Measurements from ENCODE around the gene IFI6.

The IFI6 gene

GRCh38 chr1:27662707-27663393, 9.1 kb downstream of the IFI6 start:
- no peak overlapping the region for H3K4me3 ChIP-seq (ENCODE audit: insufficient read length, low read depth)
- peaks cover 9% of the 10 kb centered on the region for H3K27me3 ChIP-seq (ENCODE audit: insufficient read depth, insufficient read length)
- DNase-seq (ENCODE audit: low read depth, low spot score): peak; percentile 92
- peaks cover 26% of the 10 kb centered on the region for H3K4me1 ChIP-seq (ENCODE audit: insufficient read depth, insufficient read length)
- H3K36me3 ChIP-seq (ENCODE audit: insufficient read depth, insufficient read length, low read length): no peaks in the 10 kb centered on the region
- H3K9me3 ChIP-seq (ENCODE audit: insufficient read depth, low read length): no peaks in the 10 kb centered on the region
- TF ChIP-seq SUZ12 (IDR thresholded peaks at IDR 0.05; ENCODE audit: extremely low read depth, insufficient read depth, insufficient read length) (no peak), ZNF274 (IDR thresholded peaks at IDR 0.05; ENCODE audit: low read depth, low read length) (no peak), YY1 (IDR thresholded peaks at IDR 0.05; ENCODE audit: insufficient read depth, insufficient read length) (no peak)
- H3K9ac ChIP-seq (ENCODE audit: insufficient read length, low read depth): peak overlapping the region; percentile 39

- H3K27me3 ChIP-seq (ENCODE audit: insufficient read depth, insufficient read length): peaks cover 9% of the 10 kb centered on the region
- H3K9me3 ChIP-seq (ENCODE audit: insufficient read depth, low read length): no peaks in the 10 kb centered on the region
- no peak overlapping the region for H3K4me3 ChIP-seq (ENCODE audit: insufficient read length, low read depth)
- DNase-seq (ENCODE audit: low read depth, low spot score): no peak
- peak overlapping the region; percentile 39 for H3K9ac ChIP-seq (ENCODE audit: insufficient read length, low read depth)
- TF ChIP-seq ZNF274 (IDR thresholded peaks at IDR 0.05; ENCODE audit: low read depth, low read length) (no peak), YY1 (IDR thresholded peaks at IDR 0.05; ENCODE audit: insufficient read depth, insufficient read length) (no peak), SUZ12 (IDR thresholded peaks at IDR 0.05; ENCODE audit: extremely low read depth, insufficient read depth, insufficient read length) (no peak)
- H3K4me1 ChIP-seq (ENCODE audit: insufficient read depth, insufficient read length): peaks cover 22% of the 10 kb centered on the region
- H3K36me3 ChIP-seq (ENCODE audit: insufficient read depth, insufficient read length, low read length): no peaks in the 10 kb centered on the region
These were observed 9.7 kb downstream of the IFI6 start for GRCh38 chr1:27662261-27662660.

DNA sequence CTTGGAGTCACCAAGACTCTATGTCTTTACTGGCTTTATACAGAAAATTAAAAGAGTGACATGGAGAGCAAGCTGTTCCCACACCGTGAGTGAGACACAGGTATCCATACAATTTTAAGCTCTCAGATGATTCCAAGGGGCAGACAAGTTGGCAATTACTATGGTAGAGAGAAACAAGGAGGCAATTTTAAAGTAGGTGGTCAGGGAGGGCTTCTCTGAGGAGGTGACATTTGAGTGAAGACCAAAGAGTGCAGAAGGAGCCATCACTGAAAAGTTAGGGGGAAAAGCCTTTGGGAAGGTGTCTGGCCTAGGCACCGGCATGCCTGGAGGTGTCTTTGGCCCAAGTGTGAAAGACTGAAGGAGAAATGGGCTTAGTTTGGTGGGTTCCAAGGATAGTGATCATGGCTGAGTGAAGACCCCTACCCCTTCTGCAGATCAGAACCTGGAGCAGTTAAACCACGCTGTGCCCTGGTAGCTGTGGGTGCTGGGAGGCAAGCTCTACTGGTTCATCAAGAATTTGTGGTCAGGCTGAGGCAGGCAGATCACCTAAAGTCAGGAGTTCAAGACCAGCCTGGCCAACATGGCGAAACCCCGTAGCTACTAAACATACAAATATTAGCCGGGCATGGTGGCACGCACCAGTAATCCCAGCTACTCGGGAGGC, 10.4 kb downstream of the IFI6 start:
- Histone ChIP-seq H3K9ac (ENCODE audit: insufficient read length, low read depth) (no peak overlapping the region), H3K4me3 (ENCODE audit: insufficient read length, low read depth) (no peak overlapping the region), H3K36me3 (ENCODE audit: insufficient read depth, insufficient read length, low read length) (no peaks in the 10 kb centered on the region), H3K4me1 (ENCODE audit: insufficient read depth, insufficient read length) (peaks cover 18% of the 10 kb centered on the region), H3K9me3 (ENCODE audit: insufficient read depth, low read length) (no peaks in the 10 kb centered on the region), H3K27me3 (ENCODE audit: insufficient read depth, insufficient read length) (peaks cover 9% of the 10 kb centered on the region)
- TF ChIP-seq SUZ12 (IDR thresholded peaks at IDR 0.05; ENCODE audit: extremely low read depth, insufficient read depth, insufficient read length) (no peak), YY1 (IDR thresholded peaks at IDR 0.05; ENCODE audit: insufficient read depth, insufficient read length) (no peak), ZNF274 (IDR thresholded peaks at IDR 0.05; ENCODE audit: low read depth, low read length) (no peak)
- DNase-seq (ENCODE audit: low read depth, low spot score): no peak

- H3K9me3 ChIP-seq (ENCODE audit: insufficient read depth, low read length): no peaks in the 10 kb centered on the region
- peaks cover 25% of the 10 kb centered on the region for H3K4me1 ChIP-seq (ENCODE audit: insufficient read depth, insufficient read length)
- peaks cover 9% of the 10 kb centered on the region for H3K27me3 ChIP-seq (ENCODE audit: insufficient read depth, insufficient read length)
- DNase-seq (ENCODE audit: low read depth, low spot score): no peak
- TF ChIP-seq ZNF274 (IDR thresholded peaks at IDR 0.05; ENCODE audit: low read depth, low read length) (no peak), YY1 (IDR thresholded peaks at IDR 0.05; ENCODE audit: insufficient read depth, insufficient read length) (no peak), SUZ12 (IDR thresholded peaks at IDR 0.05; ENCODE audit: extremely low read depth, insufficient read depth, insufficient read length) (no peak)
- no peak overlapping the region for H3K4me3 ChIP-seq (ENCODE audit: insufficient read length, low read depth)
- no peaks in the 10 kb centered on the region for H3K36me3 ChIP-seq (ENCODE audit: insufficient read depth, insufficient read length, low read length)
- no peak overlapping the region for H3K9ac ChIP-seq (ENCODE audit: insufficient read length, low read depth)
These were observed 11.6 kb downstream of the IFI6 start for GRCh38 chr1:27660300-27660835.

DNA sequence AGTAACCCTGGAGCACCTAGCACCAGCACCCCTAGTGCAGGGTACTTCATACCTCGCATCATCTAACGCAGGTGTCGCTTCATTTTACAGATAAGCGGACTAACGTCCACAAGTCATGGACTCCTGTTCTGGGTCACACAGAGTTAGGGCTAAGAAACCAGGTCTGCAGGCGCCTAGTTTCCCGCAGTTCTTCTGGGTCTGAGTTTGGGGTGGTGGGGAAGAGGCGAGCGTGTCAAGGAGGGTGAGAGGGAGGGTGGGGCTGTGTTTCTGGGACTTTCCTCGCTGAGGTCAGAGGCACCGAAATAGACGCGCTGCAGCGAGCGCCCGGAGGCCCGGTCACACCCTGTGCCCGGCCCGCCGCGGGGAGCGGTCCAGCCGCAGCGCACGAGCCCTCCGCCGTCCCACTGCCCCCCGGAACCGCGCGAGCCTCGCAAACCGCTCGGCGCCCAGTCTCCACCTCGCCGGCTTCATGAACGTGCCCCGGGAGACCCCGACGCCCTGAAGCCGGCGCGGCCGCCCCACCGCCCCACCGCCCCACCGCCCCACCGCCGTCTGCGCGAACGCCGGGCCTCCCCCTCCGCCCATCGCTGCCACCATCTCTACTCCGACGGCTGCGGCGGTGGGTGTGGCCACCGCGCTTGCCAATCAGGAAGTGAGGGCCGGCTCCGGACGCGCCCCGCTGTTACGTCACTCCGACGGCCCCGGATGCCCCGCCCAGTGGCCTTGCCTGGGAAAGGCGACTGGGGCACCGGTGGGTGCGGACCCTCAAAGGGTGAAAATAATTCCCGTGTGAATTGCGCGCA, 12.3 kb downstream of the IFI6 start:
- TF ChIP-seq SUZ12 (IDR thresholded peaks at IDR 0.05; ENCODE audit: extremely low read depth, insufficient read depth, insufficient read length) (no peak), YY1 (IDR thresholded peaks at IDR 0.05; ENCODE audit: insufficient read depth, insufficient read length) (no peak), ZNF274 (IDR thresholded peaks at IDR 0.05; ENCODE audit: low read depth, low read length) (no peak)
- Histone ChIP-seq H3K27me3 (ENCODE audit: insufficient read depth, insufficient read length) (peaks cover 9% of the 10 kb centered on the region), H3K4me3 (ENCODE audit: insufficient read length, low read depth) (peak overlapping the region; percentile 71), H3K36me3 (ENCODE audit: insufficient read depth, insufficient read length, low read length) (no peaks in the 10 kb centered on the region), H3K4me1 (ENCODE audit: insufficient read depth, insufficient read length) (peaks cover 29% of the 10 kb centered on the region), H3K9ac (ENCODE audit: insufficient read length, low read depth) (peak overlapping the region; percentile 89), H3K9me3 (ENCODE audit: insufficient read depth, low read length) (no peaks in the 10 kb centered on the region)
- no peak for DNase-seq (ENCODE audit: low read depth, low spot score)

DNA sequence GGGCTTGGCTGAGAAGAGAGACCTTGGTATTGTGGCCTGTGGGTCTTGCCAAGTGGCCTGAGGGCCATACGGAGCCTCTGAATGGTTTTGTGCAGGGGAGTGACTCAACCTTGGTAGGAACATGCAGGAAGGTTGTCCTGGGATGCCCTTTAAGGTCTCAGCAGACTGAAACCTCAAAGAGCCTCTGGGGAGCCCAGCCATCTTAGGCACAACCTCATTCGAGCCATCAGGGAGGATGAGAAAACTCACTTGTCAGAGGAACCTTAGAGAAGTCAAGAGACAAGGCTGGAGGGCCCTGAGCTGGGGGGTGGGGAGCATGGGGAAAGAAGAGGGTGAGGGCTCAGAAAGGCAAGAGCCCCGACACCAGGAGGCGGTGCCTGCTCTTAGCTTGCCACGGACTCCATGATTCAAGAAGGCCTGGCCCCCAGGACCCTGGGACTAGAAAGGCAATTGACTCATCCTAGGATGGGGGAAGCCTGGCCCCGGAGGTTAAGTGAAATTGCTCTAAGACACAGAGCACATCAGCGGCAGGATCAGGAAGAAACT, 13.0 kb downstream of the IFI6 start:
- H3K9me3 ChIP-seq (ENCODE audit: insufficient read depth, low read length): no peaks in the 10 kb centered on the region
- peaks cover 29% of the 10 kb centered on the region for H3K4me1 ChIP-seq (ENCODE audit: insufficient read depth, insufficient read length)
- DNase-seq (ENCODE audit: low read depth, low spot score): no peak
- no peaks in the 10 kb centered on the region for H3K36me3 ChIP-seq (ENCODE audit: insufficient read depth, insufficient read length, low read length)
- TF ChIP-seq ZNF274 (IDR thresholded peaks at IDR 0.05; ENCODE audit: low read depth, low read length): no peak
- no peak for TF ChIP-seq YY1 (IDR thresholded peaks at IDR 0.05; ENCODE audit: insufficient read depth, insufficient read length)
- TF ChIP-seq SUZ12 (IDR thresholded peaks at IDR 0.05; ENCODE audit: extremely low read depth, insufficient read depth, insufficient read length): no peak
- H3K27me3 ChIP-seq (ENCODE audit: insufficient read depth, insufficient read length): peaks cover 9% of the 10 kb centered on the region
- peak overlapping the region; percentile 71 for H3K4me3 ChIP-seq (ENCODE audit: insufficient read length, low read depth)
- H3K9ac ChIP-seq (ENCODE audit: insufficient read length, low read depth): peak overlapping the region; percentile 89

All from NT2/D1 (cell line).